HepG2 (cell line): ENCODE data around the gene RPL41. TPM values are rescaled to one million over a fixed set of nuclear protein-coding genes. Genes with fewer than 3 reads are reported as not detected.
A peak's percentile ranks its signal among the peaks of the same experiment; 100 is the strongest.

Experiments
- ATAC-seq: fragments of 200-7000 bp; cut with Tn5 transposase; 3 replicates; pipeline ENCODE4 v1.9.1; 2020; ENCODE audit warnings: mild to moderate bottlenecking, moderate library complexity
- BruUV-seq: library from RNA; stranded (reverse); fragments of 400-500 nt; replicated peaks from 2 replicates; lab custom pipeline; 2021; lab: Mats Ljungman, UMichigan
- CTCF ChIA-PET: fragments of 300-600 bp; formaldehyde crosslinking; extraction: SDS; loops from one replicate; lab custom pipeline; 2021; ENCODE audit warnings: low total read pairs, inconsistent platforms, low intra/inter-chr PET ratio; lab: Yijun Ruan, JAX
- POLR2A ChIA-PET: fragments of 350-600 bp; sonication (Branson Sonifier 250); formaldehyde crosslinking; loops from one replicate; lab custom pipeline; 2020; ENCODE audit warnings: antibody characterized with exemption, inconsistent platforms; lab: Yijun Ruan, JAX
- DNase-seq: peaks from one replicate; pipeline ENCODE4 v3.0.0-alpha.2; 2015; ENCODE audit warnings: low spot score
- FAIRE-seq: peaks from 3 replicates; lab custom pipeline; 2011; peaks lifted over from hg19 to GRCh38; lab: Jason Lieb, UNC
- H2AFZ ChIP-seq: one replicate; pipeline ENCODE4 v1.6.1; 2011; ENCODE audit warnings: low read length, inconsistent platforms
- H3K27ac ChIP-seq: fragments of 300-600 bp; 3 replicates; pipeline ENCODE4 v1.8.0; 2011; ENCODE audit warnings: mixed run types, mild to moderate bottlenecking, mixed read lengths, low read length, inconsistent platforms; ENCODE audit not compliant: insufficient read depth; ENCODE audit errors: extremely low read length
- H3K27me3 ChIP-seq, 2 experiments: fragments of 200-600 bp in 1 of 2; 2 replicates in 1 of 2; 3 replicates in 1 of 2; pipeline versions ENCODE4 v1.6.0 to v1.8.0; 2011; ENCODE audit warnings: low read length in 2 of 2, mild to moderate bottlenecking in 2 of 2, moderate library complexity in 2 of 2, inconsistent platforms in 1 of 2; ENCODE audit not compliant: insufficient read depth in 2 of 2, control insufficient read depth in 1 of 2
- H3K36me3 ChIP-seq, 2 experiments: fragments of 200-600 bp in 1 of 2; replicated peaks in 1 of 2; 2 replicates in 1 of 2; 3 replicates in 1 of 2; pipeline versions ENCODE4 v1.5.1 to v1.8.0; 2011; ENCODE audit warnings: low read length in 2 of 2, inconsistent platforms in 1 of 2; ENCODE audit not compliant: insufficient read depth in 2 of 2, control insufficient read depth in 1 of 2
- H3K4me1 ChIP-seq: 2 replicates; pipeline ENCODE4 v1.5.1; 2012; ENCODE audit warnings: low read length, inconsistent platforms; ENCODE audit not compliant: insufficient read depth
- H3K4me2 ChIP-seq: 2 replicates; pipeline ENCODE4 v1.6.0; 2011; ENCODE audit warnings: low read depth, low read length, inconsistent platforms
- H3K4me3 ChIP-seq, 3 experiments: fragments of 200-600 bp in 1 of 3; sonication (generic), shearing (Covaris generic) in 1 of 3; replicated peaks in 1 of 3; 2 replicates each; pipeline ENCODE4 v1.5.1; 2011 to 2016; ENCODE audit warnings: low read length in 3 of 3, inconsistent platforms in 2 of 3, low read depth in 2 of 3, mild to moderate bottlenecking in 2 of 3, control low read depth in 1 of 3, mixed read lengths in 1 of 3; ENCODE audit not compliant: insufficient read depth in 1 of 3
- H3K79me2 ChIP-seq: one replicate; pipeline ENCODE4 v1.6.1; 2011; ENCODE audit warnings: low read length, inconsistent platforms; ENCODE audit not compliant: insufficient read depth
- H3K9ac ChIP-seq: 2 replicates; pipeline ENCODE4 v1.6.0; 2011; ENCODE audit warnings: mild to moderate bottlenecking, low read depth, low read length, inconsistent platforms; ENCODE audit not compliant: insufficient read depth
- H3K9me3 ChIP-seq: 2 replicates; pipeline ENCODE4 v1.5.1; 2012; ENCODE audit warnings: mild to moderate bottlenecking, low read length
- H4K20me1 ChIP-seq: 2 replicates; pipeline ENCODE4 v1.6.0; 2011; ENCODE audit warnings: inconsistent platforms, mild to moderate bottlenecking, low read length, moderate library complexity; ENCODE audit not compliant: insufficient read depth
- CEBPB ChIP-seq: IDR thresholded peaks from 2 replicates; pipeline ENCODE4 v1.6.1; 2011; ENCODE audit warnings: low read depth, low read length, improper control_type of control experiment, borderline replicate concordance
- HNRNPL ChIP-seq: fragments of 200-400 bp; formaldehyde crosslinking; IDR thresholded peaks from 2 replicates; pipeline ENCODE4 v1.6.1; 2017; ENCODE audit warnings: mild to moderate bottlenecking, low read depth, low read length
- NFYB ChIP-seq: sonication (generic); formaldehyde crosslinking; IDR thresholded peaks from 2 replicates; pipeline ENCODE4 v1.4.0; 2020; ENCODE audit warnings: missing genetic modification reagents
- NR2F6 ChIP-seq, 2 experiments: IDR thresholded peaks; 2 replicates each; pipeline ENCODE4 v1.6.1; 2016; ENCODE audit warnings: antibody characterized with exemption in 1 of 2, mild to moderate bottlenecking in 1 of 2
- SIN3B ChIP-seq: fragments of 150-350 bp; IDR thresholded peaks from 2 replicates; pipeline ENCODE4 v1.6.1; 2014; ENCODE audit warnings: low read length
- ZFP41 ChIP-seq: sonication (generic); formaldehyde crosslinking; IDR thresholded peaks from 2 replicates; pipeline ENCODE4 v1.4.0; 2020; ENCODE audit warnings: mild to moderate bottlenecking, missing genetic modification reagents, borderline replicate concordance
- ZSCAN21 ChIP-seq: sonication (generic); formaldehyde crosslinking; IDR thresholded peaks from 2 replicates; pipeline ENCODE4 v1.8.0; 2022; ENCODE audit warnings: mild to moderate bottlenecking, missing genetic modification reagents, moderate library complexity, borderline replicate concordance
- WGBS: methylation state at CpG from one replicate; pipeline ENCODE4 v1.1.6; 2017; ENCODE audit warnings: low lambda C conversion rate; 5-methylcytosine and 5-hydroxymethylcytosine counted together
- in situ Hi-C: cut with HindIII; loops from 2 replicates; pipeline ENCODE4 v1.10.0; 2017; ENCODE audit warnings: low pct_unique_long_range_greater_than_20kb; ENCODE audit not compliant: extremely low pct_ligation_motif_present
- intact Hi-C: fragments of 100-400 bp; cut with micrococcal nuclease; formaldehyde crosslinking; loops from one replicate; pipeline ENCODE4 v1.10.0; 2022; ENCODE audit not compliant: unreplicated experiment
- polyA plus RNA-seq, 8 experiments: library from polyadenylated mRNA; depleted of rRNA in 3 of 8; stranded (reverse) in 7 of 8; unstranded in 1 of 8; fragments of >200 nt; fragmentation: Illumina TruSeq in 4 of 8; extraction: Trizol in 4 of 8; gene quantifications; 2 replicates each; pipeline versions ENCODE4 v1.2.1 to v1.2.3, GENCODE V29; 2011 to 2016; ENCODE audit warnings: low read depth in 4 of 8, missing spikeins in 1 of 8, mixed read lengths in 1 of 8; ENCODE audit not compliant: insufficient read depth in 1 of 8
- total RNA-seq, 5 experiments: library from RNA; depleted of rRNA; stranded (reverse); fragments of >200 nt; fragmentation: Illumina TruSeq; extraction: Trizol; gene quantifications; 2 replicates each; pipeline ENCODE4 v1.2.3, GENCODE V29; 2016; ENCODE audit warnings: low read depth in 1 of 5
- TF ChIP-seq, protein P1 (sequence below): sonication (generic); formaldehyde crosslinking; IDR thresholded peaks from 2 replicates; pipeline ENCODE4 v1.9.0; 2022; ENCODE audit warnings: low read depth, missing genetic modification reagents
- TF ChIP-seq, protein P2 (sequence below): sonication (generic); formaldehyde crosslinking; IDR thresholded peaks from 2 replicates; pipeline ENCODE4 v1.8.1; 2022; ENCODE audit warnings: low read depth, mild to moderate bottlenecking, missing genetic modification reagents
- TF ChIP-seq, protein P3 (sequence below): sonication (generic); formaldehyde crosslinking; conservative IDR thresholded peaks from 2 replicates; pipeline ENCODE4 v1.4.0; 2020; ENCODE audit warnings: missing genetic modification reagents

RPL41 gene
- total and polyA plus RNA-seq, 2 of the 13 experiments (the other 11 are each of a cell fraction or from before 2014, with no cell fraction given), result 4,012 to 7,670 TPM

DNA sequence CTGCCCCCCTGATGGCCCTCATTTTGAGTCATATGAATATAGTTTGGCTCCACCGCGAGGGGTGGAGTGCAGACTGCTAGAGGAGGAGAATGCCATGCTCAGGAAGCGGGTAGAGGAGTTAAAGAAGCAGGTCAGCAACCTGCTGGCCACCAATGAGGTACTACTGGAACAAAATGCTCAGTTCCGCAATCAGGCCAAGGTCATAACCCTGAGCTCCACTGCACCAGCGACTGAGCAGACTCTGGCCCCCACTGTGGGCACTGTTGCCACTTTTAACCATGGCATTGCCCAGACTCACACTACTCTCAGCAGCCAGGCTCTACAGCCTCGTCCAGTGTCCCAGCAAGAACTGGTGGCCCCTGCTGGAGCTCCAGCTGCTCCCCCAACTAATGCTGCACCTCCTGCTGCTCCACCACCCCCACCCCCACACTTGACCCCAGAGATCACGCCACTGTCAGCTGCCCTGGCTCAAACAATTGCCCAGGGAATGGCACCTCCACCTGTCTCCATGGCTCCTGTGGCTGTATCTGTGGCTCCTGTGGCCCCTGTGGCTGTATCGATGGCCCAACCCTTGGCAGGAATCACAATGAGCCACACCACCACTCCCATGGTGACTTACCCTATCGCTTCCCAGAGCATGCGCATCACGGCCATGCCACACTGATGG, 4.9 kb downstream of the RPL41 start:
- FAIRE-seq, result no peak
- Histone ChIP-seq H3K4me1 (peaks cover 77% of the 10 kb centered on the region), H4K20me1 (no peaks in the 10 kb centered on the region), H3K27ac (peak overlapping the region; percentile 27), H2AFZ (no peak overlapping the region), H3K4me3 (no peak overlapping the region), H3K36me3 (0 out of 5 replicates have a peak, but pooled peaks cover 0 to 4% of the 10 kb centered on the region in 2 experiments), H3K27me3 (no peaks in the 10 kb centered on the region; a peak in 1 of 5 replicates), H3K4me2 (no peak overlapping the region), H3K79me2 (peaks cover 15% of the 10 kb centered on the region), H3K9me3 (no peaks in the 10 kb centered on the region), H3K9ac (no peak overlapping the region)
- ChIA-PET CTCF (no interaction called here), POLR2A (interaction anchor here (1.0 to 1.2 kb wide), 2 partner anchors 18 to 39 kb away, joined by 3 read pairs; partner anchors contain the start of gene PA2G4)
- no peak for DNase-seq
- ATAC-seq, result no peak
- BruUV-seq, result no TSS peak
- intact Hi-C loops (no loop called here), in situ Hi-C loops (loop anchor here (5.0 kb wide), 1 partner anchor 36 kb away; the partner anchor contains the start of gene MYL6)
- WGBS, result 74% methylated on average over 10 of the region's 11 CpGs
- TF ChIP-seq NFYB, result 0 out of 2 replicates have a peak, but pooled peaks have one; percentile 12
- 0 out of 2 replicates have a peak, but pooled peaks have one; percentile 54 for TF ChIP-seq HNRNPL
- TF ChIP-seq, protein P1, sequence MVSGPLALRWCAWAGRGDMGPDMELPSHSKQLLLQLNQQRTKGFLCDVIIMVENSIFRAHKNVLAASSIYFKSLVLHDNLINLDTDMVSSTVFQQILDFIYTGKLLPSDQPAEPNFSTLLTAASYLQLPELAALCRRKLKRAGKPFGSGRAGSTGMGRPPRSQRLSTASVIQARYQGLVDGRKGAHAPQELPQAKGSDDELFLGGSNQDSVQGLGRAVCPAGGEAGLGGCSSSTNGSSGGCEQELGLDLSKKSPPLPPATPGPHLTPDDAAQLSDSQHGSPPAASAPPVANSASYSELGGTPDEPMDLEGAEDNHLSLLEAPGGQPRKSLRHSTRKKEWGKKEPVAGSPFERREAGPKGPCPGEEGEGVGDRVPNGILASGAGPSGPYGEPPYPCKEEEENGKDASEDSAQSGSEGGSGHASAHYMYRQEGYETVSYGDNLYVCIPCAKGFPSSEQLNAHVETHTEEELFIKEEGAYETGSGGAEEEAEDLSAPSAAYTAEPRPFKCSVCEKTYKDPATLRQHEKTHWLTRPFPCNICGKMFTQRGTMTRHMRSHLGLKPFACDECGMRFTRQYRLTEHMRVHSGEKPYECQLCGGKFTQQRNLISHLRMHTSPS (CRISPR knock-in tag), result peak; percentile 52; the same call in 1 of the 2 replicates
- no peak for TF ChIP-seq ZFP41 (CRISPR knock-in tag)
- TF ChIP-seq, protein P2, sequence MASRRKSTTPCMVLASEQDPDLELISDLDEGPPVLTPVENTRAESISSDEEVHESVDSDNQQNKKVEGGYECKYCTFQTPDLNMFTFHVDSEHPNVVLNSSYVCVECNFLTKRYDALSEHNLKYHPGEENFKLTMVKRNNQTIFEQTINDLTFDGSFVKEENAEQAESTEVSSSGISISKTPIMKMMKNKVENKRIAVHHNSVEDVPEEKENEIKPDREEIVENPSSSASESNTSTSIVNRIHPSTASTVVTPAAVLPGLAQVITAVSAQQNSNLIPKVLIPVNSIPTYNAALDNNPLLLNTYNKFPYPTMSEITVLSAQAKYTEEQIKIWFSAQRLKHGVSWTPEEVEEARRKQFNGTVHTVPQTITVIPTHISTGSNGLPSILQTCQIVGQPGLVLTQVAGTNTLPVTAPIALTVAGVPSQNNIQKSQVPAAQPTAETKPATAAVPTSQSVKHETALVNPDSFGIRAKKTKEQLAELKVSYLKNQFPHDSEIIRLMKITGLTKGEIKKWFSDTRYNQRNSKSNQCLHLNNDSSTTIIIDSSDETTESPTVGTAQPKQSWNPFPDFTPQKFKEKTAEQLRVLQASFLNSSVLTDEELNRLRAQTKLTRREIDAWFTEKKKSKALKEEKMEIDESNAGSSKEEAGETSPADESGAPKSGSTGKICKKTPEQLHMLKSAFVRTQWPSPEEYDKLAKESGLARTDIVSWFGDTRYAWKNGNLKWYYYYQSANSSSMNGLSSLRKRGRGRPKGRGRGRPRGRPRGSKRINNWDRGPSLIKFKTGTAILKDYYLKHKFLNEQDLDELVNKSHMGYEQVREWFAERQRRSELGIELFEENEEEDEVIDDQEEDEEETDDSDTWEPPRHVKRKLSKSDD (CRISPR knock-in tag), result no peak
- TF ChIP-seq SIN3B, result no peak
- no peak; the same call in 1 of the 2 replicates for TF ChIP-seq NR2F6 (IDR thresholded peaks at IDR 0.05)
- peak; percentile 13; the same call in 1 of the 2 replicates for TF ChIP-seq NR2F6 (CRISPR knock-in tag; IDR thresholded peaks at IDR 0.05)
- TF ChIP-seq ZSCAN21 (CRISPR knock-in tag), result no peak
- TF ChIP-seq CEBPB, result peak; percentile 24; the same call in 1 of the 2 replicates
- TF ChIP-seq, protein P3, sequence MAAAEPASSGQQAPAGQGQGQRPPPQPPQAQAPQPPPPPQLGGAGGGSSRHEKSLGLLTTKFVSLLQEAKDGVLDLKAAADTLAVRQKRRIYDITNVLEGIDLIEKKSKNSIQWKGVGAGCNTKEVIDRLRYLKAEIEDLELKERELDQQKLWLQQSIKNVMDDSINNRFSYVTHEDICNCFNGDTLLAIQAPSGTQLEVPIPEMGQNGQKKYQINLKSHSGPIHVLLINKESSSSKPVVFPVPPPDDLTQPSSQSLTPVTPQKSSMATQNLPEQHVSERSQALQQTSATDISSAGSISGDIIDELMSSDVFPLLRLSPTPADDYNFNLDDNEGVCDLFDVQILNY (CRISPR knock-in tag), result no peak
